GM21737 (cell line): Measurements from ENCODE around the gene CNTNAP3B.
"Not testable (repeated sequence)": the region's sequence is repeated elsewhere in the genome, so short reads cannot be mapped to it uniquely, and the experiment has no call there.

Experiments
- ATAC-seq: cut with Tn5 transposase; IDR thresholded peaks from one replicate; pipeline ENCODE4 v1.9.1; 2021; ENCODE audit warnings: mild to moderate bottlenecking, moderate library complexity; ENCODE audit not compliant: unreplicated experiment

CNTNAP3B gene

GRCh38 chr9:42129073-42129729, at the start of gene CNTNAP3B:
CNTNAP3B (minus strand) TSS chr9:42129426; CDS start chr9:42129094, 332 bp downstream.
- ATAC-seq: not testable (repeated sequence)

- ATAC-seq: not testable (repeated sequence)
Measured at GRCh38 chr9:42160299-42160698, 31.1 kb upstream of the CNTNAP3B start.

GRCh38 chr9:42127056-42127841, 2.0 kb downstream of the CNTNAP3B start:
- not testable (repeated sequence) for ATAC-seq

- ATAC-seq: not testable (repeated sequence)
Measured at GRCh38 chr9:42121007-42121406, 8.2 kb downstream of the CNTNAP3B start.

DNA sequence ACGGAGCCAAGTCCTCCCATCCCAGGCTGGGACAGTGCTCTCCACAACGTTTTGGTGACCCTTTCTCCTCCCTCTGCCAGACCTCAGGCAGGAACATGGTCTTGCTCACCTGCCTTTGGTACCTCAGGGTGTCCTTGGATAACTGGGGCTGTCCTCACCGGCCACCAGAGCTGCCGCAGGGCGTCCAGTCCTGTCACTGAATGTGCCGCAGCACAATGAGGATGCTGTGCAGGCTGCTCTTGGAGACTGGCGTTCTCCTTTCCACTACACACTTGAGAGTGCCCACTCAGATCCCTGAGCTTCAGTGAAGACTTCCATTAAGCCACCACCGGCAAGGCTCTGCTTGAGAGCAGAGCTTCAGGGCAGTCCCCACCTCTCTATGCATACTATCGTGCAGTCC, 33.3 kb downstream of the CNTNAP3B start:
- ATAC-seq: not testable (repeated sequence)

DNA sequence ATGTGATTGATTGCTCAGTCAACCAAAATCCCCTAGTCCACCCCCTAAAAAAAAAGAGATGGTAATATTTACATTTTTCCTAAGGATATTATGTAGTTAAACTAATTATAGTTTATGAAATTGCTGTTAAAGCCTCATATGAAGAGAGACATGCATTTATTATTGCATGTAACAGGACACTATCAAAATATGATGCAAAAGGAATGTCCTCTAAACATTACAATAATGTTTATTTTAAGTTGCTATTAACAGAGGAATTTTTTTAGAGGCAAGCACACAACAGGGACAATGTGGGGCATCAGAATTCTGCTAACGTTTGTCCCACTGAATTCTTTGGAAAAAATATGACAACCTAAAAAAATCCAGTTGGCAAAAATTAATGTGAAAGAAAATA, 44.7 kb downstream of the CNTNAP3B start:
- not testable (repeated sequence) for ATAC-seq

DNA sequence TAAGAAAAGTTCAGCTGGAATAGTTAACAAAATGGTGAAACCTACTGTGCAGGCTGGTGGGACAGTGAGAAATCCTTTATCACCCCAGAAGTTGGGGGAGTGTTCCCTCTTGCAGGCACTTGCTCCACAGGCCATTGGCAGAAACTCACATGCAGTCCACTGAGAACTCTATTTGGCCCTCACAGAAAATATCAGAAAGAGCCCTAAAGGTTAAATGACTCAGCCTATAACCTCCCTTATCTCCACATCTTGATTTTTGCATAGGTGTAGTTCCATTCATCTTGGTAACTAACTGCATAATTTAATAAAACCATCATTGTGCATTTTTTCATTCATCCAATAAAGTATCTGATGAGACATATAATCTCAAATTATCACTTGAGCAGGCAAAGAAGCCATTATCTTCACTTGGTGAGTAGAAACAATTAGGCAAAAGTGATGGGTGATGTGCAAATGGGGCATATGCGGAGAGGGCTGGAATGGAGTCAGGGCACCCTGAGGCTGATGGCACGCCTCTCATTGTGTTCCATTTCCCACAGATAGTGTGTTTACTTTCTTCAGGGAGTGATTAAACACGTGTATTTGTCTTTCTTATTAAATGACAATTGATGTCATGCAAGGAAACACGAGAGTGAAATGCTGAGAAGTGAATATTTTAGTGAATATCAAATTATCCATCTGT, 45.2 kb downstream of the CNTNAP3B start:
- ATAC-seq: not testable (repeated sequence)

GRCh38 chr9:42080376-42080775, 48.9 kb downstream of the CNTNAP3B start:
- ATAC-seq: not testable (repeated sequence)

DNA sequence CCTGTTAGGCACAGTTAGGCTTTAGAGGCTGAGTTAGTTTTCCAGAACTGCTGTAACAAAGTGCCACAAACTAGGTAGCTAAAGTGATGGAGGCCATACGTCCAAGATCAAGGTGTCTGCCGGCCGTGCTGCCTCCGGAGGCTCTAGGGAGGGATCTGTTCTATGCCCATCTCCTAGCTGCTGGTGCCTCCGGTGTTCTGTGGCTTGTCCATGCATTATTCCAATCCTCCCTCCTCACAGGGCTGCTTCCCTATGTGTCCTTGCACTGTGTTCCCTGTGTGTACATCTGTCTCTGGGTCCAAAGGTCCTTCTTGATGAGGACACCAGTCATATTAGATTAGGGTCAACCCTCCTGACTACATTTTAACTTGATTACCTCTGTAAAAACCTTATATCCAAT, 54.4 kb downstream of the CNTNAP3B start:
- not testable (repeated sequence) for ATAC-seq

DNA sequence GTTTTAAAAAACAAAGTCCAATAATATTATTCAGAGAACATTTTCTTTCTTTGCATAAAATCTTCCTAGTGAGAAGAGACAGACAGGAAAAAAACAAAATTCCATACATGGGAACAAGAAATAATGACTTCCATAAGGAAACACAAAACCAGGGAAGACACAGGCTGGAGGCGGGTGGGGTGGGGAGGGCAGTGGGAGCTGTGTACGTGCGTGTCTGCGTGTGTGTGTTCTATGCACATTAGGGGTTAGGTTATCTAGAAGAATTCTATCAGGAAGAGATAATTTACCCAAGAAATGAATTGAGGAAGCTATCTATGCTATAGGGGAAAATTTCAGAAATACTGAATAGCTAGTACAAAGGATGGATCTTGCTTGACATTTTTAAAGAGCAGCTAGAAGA, 58.2 kb downstream of the CNTNAP3B start:
- not testable (repeated sequence) for ATAC-seq

DNA sequence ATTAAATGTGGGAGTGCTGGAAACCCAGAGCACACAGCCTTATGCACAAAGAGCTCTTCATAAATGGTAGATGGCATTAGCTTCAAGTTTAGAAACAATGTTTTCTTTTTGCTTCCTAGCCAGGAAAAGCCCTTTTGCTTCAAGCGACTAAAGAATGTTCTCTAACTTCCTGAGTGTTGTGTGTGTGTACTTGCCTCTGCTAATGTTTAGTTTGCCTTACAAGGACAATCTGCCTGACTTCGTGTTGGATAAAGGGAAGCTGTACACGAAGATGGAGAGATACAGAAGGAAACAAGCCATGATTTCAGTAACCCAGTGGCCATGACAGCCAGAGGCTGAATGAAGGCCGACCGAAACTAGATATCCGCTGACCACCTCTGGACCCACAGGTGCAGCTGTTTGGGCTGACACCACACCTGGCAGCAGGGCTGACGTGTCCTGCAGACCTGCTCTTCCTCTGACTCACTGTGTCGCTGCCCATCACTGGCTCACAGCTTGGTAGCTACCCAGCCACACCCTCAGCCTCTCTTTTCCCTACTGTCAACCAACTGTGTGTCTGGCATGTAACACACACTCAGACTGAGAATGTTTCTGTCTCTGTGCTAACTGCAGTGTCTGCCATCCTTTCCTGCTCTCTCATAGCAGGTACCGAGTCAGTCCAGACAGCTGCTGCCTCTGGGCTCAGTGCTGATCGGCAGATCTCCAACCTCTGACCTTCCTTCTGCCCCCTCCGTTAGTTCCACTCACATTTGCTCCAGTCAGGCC, 59.0 kb downstream of the CNTNAP3B start:
- not testable (repeated sequence) for ATAC-seq

GRCh38 chr9:42053874-42054273, 75.4 kb downstream of the CNTNAP3B start:
- ATAC-seq: not testable (repeated sequence)

- not testable (repeated sequence) for ATAC-seq
Measured at GRCh38 chr9:42050701-42051100, 78.5 kb downstream of the CNTNAP3B start.

DNA sequence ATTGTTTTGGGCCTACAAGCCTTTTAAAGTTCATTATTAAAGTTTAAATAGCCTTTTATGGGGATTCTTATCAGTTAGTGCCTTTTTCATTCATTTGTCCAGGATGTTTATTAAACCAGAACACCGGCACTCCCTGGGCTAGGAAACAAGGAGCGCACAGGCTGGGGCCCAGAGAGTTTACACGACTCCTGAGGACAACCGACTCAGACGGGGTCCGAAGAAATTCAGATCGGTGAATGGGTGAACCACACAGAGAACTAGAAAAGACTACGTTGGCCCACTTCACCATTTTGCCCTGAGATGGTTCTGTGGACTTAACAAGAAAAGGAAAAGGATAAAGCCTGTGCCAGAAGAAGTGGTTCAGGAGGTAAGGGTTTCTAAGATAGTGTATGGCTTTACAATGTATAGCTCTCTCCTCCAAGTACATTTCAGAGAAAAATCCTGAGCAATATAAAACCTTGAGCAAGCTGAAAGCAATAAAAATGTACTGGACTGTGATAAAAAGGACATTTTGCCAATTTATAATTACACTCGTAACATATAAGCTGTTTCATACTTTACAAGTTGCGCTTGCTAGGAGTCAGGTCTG, 84.7 kb downstream of the CNTNAP3B start:
- not testable (repeated sequence) for ATAC-seq

DNA sequence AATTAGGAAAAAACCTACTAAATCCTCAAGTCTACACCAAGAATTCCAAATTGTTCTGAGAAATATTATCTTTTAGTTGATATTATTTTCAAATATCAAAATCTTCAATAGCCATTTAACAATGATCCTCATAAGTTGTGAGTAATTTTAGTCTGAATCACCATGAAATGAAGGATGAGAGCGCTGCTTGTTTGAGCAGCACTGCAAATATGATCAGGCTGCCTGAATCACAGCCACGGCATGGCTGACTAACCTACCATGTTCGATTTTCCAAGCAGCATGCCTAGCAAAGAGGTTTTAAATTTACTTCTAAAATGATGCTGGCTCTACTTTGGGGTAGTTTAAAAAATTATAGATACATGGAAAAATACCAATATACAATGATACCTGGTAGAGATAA, 95.7 kb downstream of the CNTNAP3B start:
- not testable (repeated sequence) for ATAC-seq

GRCh38 chr9:42020639-42021038, 108.6 kb downstream of the CNTNAP3B start:
- ATAC-seq: not testable (repeated sequence)

- not testable (repeated sequence) for ATAC-seq
Measured at GRCh38 chr9:42018220-42018922, 110.9 kb downstream of the CNTNAP3B start.

DNA sequence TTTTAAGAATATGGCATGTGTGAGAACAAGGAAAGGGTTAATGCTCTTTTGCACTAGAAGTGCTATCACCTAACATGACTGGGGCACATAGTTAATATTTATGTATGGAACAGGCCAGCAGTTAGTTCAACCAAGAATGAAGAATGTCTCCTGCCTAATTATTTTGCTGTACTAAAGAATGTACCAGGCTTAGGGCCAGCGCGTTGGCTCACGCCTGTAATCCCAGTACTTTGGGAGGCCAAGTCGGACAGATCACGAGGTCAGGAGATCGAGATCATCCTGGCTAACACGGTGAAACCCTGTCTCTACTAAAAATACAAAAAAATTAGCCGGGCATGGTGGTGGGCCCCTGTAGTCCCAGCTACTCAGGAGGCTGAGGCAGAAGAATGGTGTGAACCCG, 114.9 kb downstream of the CNTNAP3B start:
- ATAC-seq: not testable (repeated sequence)

- not testable (repeated sequence) for ATAC-seq
Measured at GRCh38 chr9:41991607-41992006, 137.6 kb downstream of the CNTNAP3B start.

DNA sequence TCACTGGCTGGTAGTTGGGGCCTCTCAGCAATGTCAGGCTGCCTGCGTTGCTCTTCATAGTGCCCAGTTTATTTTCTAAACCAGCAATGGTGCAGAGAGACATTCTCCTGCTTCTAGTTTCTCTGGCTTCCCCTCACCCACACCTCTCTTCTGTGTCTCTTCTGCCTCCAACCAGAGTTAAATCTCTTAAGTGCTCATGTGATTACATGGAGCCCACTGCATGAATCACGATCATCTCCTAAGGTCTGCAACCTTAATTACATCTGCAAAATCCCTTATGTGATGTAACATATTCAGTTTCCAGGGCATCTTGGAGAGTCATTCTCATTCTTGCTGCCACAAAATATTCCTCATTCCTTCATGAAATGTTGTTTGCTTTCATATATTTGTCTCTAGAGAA, 149.0 kb downstream of the CNTNAP3B start:
- not testable (repeated sequence) for ATAC-seq
